HuH-7 (cell line): ENCODE results near the gene IFT122.

Source experiments
- DNase-seq: peaks from one replicate; pipeline ENCODE4 v3.0.0; 2011; ENCODE audit warnings: low spot score

Gene IFT122

DNA sequence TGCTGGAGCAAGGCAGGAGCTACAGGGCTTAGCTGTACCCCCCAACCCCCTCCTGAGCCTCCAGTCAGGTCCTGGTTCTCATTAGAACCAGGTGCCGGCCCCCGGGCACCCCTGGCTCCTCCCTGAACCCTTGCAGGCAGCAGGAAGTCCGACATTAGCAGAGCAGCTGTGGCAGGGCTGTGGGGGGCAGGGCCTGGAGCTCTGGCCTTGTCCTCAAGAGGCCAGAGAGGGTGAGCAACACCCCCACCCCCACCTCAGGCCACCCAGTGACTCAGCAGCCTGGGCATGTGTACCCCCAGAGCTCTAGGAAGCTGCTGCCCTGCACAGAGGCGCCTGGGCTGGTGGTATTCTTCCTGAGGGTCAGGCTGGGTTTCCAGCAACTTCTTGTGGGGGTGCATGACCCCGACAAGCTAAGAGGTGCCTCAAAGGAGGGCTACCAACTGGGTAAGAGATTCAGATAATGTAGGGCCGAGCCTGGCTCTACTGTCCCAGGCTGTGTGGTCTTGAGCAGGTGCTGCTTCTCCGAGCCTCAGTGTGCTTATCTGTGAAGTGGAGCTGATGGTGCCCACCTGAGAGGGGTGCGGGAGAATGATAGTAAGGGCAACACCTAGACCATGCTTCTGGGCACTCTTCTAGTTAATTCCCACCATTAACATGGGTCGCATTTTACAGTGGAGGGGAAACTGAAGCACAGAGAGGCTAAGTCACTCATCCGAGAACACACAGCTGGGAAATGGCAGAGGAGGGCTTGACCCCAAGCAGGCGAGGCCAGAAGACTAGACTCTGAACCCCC is 118.9 kb downstream of the IFT122 start:
- no peak for DNase-seq

DNA sequence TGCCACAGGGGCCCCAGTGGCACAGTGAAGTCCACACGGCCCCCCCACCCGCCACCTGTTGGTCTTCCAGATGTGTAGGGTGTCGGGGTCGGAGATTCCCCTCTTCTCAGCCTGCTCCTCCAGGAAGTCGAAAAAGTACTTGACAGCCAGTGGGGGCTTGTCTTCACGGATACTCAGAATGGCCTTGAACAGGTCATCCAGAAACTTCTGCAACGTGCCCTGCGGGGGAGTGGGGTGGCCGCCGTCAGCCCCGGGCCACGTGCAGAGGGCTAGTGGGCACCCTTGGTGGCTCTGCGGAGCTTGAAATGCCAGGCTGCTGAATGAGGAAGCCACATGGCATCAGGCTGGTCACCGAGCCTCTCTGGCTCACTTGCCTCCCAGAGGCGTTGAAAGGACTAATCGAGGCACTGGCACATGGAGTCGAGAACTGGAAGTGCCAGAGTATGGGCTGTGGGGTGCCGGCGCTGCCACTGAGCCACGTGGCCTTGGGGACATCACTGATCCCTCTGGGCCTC is 119.6 kb downstream of the IFT122 start:
- no peak for DNase-seq

DNA sequence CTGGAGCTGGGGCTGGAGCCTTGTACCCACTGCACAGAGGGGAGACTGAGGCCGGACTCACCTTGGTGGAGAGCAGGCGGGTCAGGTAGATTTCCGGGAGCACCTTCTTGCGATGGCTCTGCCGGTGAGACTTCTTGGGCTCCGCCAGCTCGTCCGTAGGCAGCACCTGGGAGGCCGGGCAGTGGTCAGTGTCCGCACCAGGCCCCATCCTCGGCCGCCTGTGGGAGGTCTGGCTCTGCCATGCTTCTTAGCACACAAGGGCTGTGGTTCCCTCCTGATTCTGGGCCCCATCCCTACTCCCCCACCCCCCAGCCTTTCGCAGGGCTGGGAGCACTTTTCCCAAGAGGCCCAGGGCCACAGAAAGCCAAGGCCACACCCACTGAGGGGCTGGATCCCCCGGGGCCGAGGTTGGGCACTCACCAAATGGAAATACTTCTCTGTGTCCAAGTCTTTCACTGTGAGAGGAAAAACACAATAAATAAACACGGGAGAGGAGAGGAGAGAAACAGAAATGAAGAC is 120.3 kb downstream of the IFT122 start:
- DNase-seq: no peak

DNA sequence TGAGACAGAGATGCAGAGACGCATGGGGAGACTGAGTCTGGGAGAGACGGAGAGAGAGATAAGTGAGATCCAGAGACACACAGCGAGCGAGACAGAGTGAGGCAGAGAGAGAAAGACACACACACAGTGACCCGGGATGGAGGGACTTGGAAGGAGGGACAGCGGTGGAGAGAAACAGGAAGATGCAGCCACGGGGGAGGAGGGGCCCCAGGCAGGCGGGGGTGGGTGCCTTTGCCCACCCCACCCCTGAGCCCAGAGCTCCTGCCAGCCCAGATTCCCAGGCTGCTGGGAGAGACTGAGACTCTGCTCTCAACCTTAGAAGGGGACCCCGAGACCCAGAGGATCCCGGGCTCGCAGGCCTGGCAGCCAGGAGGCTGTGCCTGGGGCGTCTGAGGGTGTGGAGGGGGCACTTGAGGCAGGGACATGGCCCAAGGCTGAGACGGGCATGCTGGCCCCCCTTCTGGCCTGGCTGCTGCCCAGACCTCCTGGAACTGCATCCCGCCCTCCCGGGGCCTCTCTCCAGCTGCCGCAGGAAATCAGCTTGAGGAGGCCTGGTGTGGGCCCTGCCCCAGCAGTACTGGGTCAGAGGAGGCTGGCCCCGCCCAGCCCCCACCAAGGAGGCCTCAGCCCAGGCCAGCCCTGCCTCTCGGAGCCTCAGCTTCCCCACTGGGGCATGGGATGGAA is 121.0 kb downstream of the IFT122 start:
- no peak for DNase-seq

DNA sequence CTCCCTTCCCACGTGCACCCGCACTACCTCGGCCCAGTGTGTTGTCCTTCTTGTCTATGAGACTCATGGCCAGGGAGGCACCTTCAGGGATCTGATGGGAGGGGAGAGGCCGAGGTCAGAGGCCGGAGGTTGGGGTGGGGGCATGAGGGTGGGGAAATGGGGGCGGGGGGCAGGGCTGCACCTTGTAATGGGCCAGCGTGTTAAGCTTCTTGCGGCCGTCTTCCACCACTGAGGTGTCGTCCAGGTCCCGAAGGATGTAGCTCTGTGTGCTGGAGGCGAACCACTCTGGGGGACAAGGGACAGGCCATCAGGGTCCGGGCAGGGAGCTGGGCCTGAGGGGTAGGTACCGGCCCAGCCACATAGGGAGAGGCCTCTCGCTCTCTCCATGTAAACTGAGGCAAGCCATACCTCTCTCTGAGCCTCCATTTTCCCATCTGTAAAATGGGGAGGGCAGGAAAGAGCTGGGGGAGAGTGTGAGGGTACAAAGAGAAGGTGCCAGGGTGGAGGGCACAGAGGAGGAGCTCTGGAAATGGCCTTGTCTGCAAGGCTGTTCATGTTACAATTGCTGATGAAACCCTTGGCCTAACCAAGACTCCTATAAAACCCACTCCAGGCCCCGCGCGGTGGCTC is 121.7 kb downstream of the IFT122 start:
- DNase-seq: no peak

DNA sequence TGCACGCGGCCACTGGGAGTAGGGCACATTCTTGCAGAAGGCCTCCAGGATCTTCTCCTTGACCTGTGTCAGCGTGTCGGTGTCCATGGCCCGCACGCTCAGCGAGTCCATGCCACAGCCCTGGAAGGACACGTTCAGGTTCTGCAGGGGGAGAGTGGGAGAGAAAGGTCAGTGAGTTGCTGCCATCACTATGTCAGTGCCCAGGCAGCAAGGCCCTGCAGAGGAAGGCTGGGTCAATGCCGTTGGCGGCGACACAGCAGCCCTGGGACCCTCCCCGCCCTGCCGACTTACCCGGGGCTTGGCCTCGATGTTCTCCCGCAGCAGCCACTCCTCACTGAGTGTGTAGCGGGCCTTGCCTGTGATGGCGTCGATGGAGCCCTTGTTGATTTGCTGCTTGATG is 122.8 kb downstream of the IFT122 start:
- DNase-seq: no peak

DNA sequence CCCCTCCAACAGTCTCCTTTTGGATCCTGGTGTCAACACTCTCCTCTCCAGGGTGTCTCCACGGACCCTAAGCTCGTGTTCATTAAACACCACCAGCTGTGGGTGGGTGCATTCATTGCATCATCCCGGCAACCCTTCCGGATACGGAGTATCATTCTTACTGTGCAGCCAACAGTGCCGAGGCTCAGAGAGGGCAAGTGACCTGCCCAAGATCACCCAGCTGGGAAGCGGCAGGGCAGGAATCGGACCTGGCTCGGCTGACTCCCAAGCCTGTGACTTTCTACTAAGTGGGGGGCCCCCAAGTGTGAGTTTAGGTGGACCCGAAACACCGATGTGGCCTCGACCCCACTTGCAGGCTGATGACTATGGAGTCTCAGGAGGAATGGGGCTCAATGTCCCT is 123.3 kb downstream of the IFT122 start:
- no peak for DNase-seq

DNA sequence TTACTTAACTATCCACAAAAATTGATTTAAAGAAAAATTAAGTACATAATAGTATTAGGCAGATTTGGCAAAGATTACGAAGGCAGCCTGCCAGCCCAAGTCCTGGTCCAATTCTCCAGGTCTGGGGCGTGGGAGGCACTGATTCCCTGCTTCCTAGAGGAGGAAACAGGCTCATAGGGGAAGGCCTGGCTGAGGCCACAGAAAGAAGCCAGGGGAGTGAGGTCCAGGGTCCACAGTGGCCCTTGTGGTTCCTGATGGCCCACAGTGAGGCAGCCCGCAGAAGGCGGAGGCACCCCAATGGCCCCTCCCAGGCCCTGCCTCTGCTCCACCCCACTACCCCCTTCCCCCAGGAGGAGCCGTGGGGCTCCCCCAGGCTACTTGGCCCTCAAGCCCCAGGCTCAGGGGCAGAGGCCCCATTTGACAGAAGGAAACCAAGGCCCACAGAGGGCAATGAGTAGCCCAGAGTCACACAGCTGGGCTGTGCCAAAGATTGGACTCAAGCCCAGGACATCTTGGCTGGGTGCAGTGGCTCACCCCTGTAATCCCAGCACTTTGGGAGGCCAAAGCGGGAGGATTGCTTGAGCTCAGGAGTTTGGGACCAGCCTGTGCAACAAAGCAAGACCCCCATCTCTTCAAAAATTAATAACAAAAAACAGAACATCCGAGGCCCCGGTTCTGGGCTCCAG is 124.0 kb downstream of the IFT122 start:
- DNase-seq: no peak

DNA sequence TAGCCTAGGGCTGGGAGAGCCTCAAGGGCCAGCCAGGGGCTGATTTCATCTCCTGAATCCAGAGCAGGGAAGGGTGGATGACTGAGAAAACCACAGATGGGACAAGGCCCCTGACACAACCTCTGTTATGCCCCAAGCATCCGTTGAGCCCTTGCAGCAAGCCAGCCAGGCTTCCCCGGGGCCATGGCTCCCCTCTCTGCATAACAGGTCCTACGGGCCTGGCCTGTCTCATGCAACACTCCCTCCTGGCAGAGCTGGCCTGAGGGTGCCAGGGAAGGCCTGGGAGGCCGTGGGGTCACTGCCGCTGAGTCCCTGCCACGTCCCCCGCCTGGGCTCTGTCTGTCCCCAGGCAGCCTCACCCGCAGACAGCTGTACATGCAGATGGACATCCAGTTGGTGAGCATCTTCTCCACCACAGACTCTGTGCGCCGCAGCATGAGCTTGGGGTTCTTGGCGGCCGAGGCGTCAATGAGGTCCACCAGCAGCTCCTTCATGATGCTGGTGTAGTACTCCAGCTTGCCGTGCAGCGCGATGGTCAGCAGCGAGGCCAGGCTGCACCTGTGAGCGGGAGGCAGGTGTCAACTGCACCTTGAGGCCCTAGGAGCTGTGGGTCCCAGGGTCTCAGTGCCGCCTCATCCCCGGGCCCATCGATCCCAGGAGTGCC is 125.1 kb downstream of the IFT122 start:
- no peak for DNase-seq

DNA sequence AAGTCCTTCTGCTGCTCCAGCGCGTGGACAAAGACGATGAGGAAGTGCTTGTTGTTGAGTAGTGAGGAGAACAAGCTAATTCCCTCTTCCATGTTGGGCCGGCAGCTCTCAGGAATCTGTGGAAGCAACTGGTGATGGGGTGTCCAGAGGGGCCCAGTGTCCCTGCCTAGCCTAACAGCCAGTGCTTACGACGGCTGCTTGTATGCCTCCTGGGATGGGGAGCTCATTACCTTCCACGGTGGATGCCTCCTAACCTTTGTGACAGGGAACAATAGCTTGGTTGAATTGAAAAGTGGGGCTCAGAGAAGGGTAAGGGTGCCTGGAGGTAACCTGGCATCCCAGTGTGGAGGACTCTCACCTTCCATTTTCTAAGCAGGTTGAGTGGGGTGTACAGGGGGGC is 125.9 kb downstream of the IFT122 start:
- DNase-seq: no peak

DNA sequence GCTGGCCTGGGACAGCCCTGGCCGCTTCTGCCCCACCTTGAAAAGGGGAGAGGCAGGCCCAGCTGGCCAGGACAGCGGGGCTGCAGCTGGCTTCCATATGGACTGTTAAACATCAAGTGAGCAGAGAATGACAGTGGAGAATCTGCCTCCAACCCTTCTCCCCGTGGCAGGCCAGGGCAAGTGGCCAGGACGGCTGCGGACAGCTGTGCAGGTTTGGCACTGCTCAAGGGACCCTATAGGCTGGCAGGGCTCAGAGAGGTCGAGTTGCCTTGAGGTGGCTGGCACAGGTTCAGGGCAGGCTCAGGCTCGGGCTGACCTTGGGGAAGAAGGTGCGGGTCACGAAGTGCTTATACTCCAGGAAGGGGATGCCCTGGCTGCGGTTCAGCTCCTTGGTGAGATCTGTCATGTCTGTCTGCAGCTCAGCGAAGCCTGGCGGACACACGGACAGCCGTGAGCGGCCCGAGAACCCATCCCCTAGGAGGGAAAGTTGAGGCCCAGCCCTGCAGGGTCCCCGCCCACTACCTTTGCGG is 127.2 kb downstream of the IFT122 start:
- DNase-seq: no peak

DNA sequence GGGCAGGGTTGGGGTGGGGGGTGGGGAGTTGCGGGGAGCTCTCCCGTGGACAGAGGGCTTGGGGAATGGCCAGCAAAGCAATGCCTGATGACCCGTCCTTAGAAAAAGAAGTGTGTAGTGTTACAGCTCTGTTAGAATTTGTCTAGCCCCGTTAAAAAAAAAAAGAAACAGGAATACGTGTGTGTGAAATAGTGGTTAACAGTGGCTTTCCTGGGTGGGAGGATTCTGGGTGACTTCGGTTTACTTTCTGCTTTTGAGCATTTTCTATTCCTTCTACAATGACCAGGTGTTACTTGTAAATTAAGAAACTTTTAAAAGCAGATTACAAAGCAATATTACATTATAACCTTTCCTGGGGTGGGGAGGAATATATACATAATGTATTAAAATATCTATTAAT is 127.9 kb downstream of the IFT122 start:
- no peak for DNase-seq

DNA sequence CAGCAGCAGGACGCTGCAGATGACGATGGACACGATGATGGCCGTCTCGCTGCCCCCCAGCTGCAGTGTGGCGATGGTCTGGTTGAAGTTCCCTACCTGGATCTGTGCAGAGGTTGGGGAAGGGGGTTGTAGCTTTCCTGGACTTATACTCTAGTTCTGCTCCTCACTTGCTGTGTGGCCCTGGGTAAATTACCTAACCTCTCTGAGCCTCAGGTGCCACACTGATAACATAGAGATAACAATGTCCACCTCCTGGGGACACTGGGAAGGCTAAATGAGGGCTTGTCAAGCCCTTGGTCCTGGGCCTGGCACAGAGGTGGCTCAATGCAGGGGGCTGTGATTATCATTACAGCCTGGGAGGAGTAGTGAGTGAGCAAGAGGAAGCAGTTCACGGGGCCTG is 129.8 kb downstream of the IFT122 start:
- DNase-seq: no peak
